Measurements from ENCODE around the gene BRINP2. TPM values are rescaled to one million over a fixed set of nuclear protein-coding genes. Genes with fewer than 3 reads are reported as not detected.

The BRINP2 gene
- total RNA-seq, 2 donors from 2014 or later, result not detected

DNA sequence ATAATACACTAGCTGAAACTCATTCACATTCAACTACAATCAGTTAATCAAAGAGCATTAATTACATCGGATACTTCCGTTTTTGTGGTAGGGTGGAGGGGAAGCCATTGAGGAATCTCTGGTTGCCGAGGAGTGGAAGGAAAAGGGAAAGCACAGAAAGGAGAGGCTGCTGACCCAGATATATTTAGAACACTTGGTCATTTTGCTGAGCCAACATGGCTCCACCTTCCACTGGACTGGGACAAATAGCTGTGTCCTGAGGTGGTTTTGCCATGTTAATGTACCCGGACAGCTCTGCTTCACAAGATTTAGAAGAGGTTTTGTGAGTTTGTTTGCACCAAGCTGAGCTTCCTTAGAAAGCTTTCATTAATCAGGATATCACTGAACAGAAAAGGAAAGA, 32.4 kb upstream of the BRINP2 start:
- Mint-ChIP-seq H3K4me3 (no peak overlapping the region), H3K27me3 (ENCODE audit: insufficient read depth) (peaks cover 9% of the 10 kb centered on the region), H3K4me1 (peaks cover 6% of the 10 kb centered on the region), H3K36me3 (ENCODE audit: low read depth) (no peaks in the 10 kb centered on the region), H3K27ac (no peak overlapping the region), H3K9me3 (no peaks in the 10 kb centered on the region)
- H3K36me3 ChIP-seq (ENCODE audit: control insufficient read depth, insufficient read depth, low read length), result no peaks in the 10 kb centered on the region
- H3K9me3 ChIP-seq (ENCODE audit: control insufficient read depth, low read length), result no peaks in the 10 kb centered on the region
- DNase-seq, result no peak
- H3K4me1 ChIP-seq (ENCODE audit: control insufficient read depth, insufficient read depth, low read length), result no peaks in the 10 kb centered on the region
- no peak overlapping the region for H3K9ac ChIP-seq (ENCODE audit: extremely low read depth, low read length, poor library complexity, severe bottlenecking)
- H3K27ac ChIP-seq (ENCODE audit: low read depth, low read length), result no peak overlapping the region
- no peak overlapping the region for H3K4me3 ChIP-seq (ENCODE audit: low read length)
- 90 to 95% methylated on average over 2 to 4 of the region's 4 CpGs for WGBS, 2 experiments (ENCODE audit: insufficient coverage in 1 of 2, insufficient read length in 1 of 2)
- TF ChIP-seq, protein P1, sequence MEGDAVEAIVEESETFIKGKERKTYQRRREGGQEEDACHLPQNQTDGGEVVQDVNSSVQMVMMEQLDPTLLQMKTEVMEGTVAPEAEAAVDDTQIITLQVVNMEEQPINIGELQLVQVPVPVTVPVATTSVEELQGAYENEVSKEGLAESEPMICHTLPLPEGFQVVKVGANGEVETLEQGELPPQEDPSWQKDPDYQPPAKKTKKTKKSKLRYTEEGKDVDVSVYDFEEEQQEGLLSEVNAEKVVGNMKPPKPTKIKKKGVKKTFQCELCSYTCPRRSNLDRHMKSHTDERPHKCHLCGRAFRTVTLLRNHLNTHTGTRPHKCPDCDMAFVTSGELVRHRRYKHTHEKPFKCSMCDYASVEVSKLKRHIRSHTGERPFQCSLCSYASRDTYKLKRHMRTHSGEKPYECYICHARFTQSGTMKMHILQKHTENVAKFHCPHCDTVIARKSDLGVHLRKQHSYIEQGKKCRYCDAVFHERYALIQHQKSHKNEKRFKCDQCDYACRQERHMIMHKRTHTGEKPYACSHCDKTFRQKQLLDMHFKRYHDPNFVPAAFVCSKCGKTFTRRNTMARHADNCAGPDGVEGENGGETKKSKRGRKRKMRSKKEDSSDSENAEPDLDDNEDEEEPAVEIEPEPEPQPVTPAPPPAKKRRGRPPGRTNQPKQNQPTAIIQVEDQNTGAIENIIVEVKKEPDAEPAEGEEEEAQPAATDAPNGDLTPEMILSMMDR (conservative IDR thresholded peaks at IDR 0.05), result no peak
- H3K27me3 ChIP-seq (ENCODE audit: control insufficient read depth, insufficient read depth, low read length, poor library complexity, severe bottlenecking), result no peaks in the 10 kb centered on the region

DNA sequence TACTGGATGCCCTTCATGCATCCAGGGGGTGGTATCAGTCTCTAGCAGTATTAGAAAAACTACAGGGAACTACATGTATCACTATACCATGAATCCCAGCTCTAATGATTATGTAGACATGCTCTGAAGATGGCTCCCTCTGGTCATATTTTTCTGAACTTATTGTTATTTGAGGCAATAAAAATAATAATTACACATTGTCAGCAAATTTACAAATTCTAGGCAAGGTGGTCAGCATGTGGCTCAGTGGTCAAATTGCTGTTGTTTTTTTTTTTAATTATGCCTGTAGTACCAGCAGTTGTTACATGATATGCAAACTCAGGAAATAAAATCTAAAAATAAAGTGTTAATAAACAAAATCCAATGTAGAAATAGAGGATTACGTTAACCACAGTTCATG, 28.7 kb upstream of the BRINP2 start:
- Mint-ChIP-seq H3K27me3 (ENCODE audit: insufficient read depth) (peaks cover 4% of the 10 kb centered on the region), H3K4me1 (no peaks in the 10 kb centered on the region), H3K4me3 (no peak overlapping the region), H3K9me3 (no peaks in the 10 kb centered on the region), H3K36me3 (ENCODE audit: low read depth) (no peaks in the 10 kb centered on the region), H3K27ac (no peak overlapping the region)
- no peaks in the 10 kb centered on the region for H3K27me3 ChIP-seq (ENCODE audit: control insufficient read depth, insufficient read depth, low read length, poor library complexity, severe bottlenecking)
- H3K9ac ChIP-seq (ENCODE audit: extremely low read depth, low read length, poor library complexity, severe bottlenecking), result no peak overlapping the region
- H3K9me3 ChIP-seq (ENCODE audit: control insufficient read depth, low read length), result no peaks in the 10 kb centered on the region
- WGBS, 2 experiments (ENCODE audit: insufficient coverage in 1 of 2, insufficient read length in 1 of 2), result 89% methylated on average over 1 of the region's 1 CpG; no CpG with 5 or more reads in 1 of the 2 experiments
- TF ChIP-seq, protein P1 (conservative IDR thresholded peaks at IDR 0.05), result no peak
- H3K4me3 ChIP-seq (ENCODE audit: low read length), result no peak overlapping the region
- DNase-seq, result no peak
- no peak overlapping the region for H3K27ac ChIP-seq (ENCODE audit: low read depth, low read length)
- no peaks in the 10 kb centered on the region for H3K36me3 ChIP-seq (ENCODE audit: control insufficient read depth, insufficient read depth, low read length)
- no peaks in the 10 kb centered on the region for H3K4me1 ChIP-seq (ENCODE audit: control insufficient read depth, insufficient read depth, low read length)

DNA sequence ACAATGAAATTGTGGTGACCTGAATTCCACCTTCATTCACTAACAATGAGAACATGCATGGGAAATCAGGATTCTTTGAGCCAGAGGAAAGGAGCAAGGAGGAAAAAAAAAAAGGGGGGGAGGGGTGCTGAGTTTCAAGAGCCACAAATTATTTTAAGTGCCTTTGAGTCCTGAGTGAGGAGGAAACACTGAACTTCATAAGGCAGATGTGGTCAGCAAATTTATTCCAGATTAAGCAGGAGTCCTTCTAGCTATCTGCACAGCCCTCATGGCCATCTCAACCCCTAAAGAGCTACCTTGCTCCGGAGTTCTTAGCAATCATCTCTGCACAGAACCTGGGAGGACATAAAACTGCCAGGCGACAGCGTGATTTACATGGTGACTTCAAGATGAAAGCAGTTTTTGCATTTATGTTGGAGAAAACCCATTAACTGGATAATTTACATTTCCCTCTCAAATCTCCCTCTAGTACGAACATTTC, 27.9 kb upstream of the BRINP2 start:
- TF ChIP-seq, protein P1 (conservative IDR thresholded peaks at IDR 0.05), result no peak
- peaks cover 4% of the 10 kb centered on the region for H3K27me3 Mint-ChIP-seq (ENCODE audit: insufficient read depth)
- no peak overlapping the region for H3K27ac Mint-ChIP-seq
- Histone ChIP-seq H3K9me3 (ENCODE audit: control insufficient read depth, low read length) (no peaks in the 10 kb centered on the region), H3K27ac (ENCODE audit: low read depth, low read length) (no peak overlapping the region), H3K27me3 (ENCODE audit: control insufficient read depth, insufficient read depth, low read length, poor library complexity, severe bottlenecking) (no peaks in the 10 kb centered on the region), H3K4me3 (ENCODE audit: low read length) (no peak overlapping the region), H3K4me1 (ENCODE audit: control insufficient read depth, insufficient read depth, low read length) (no peaks in the 10 kb centered on the region), H3K36me3 (ENCODE audit: control insufficient read depth, insufficient read depth, low read length) (no peaks in the 10 kb centered on the region), H3K9ac (ENCODE audit: extremely low read depth, low read length, poor library complexity, severe bottlenecking) (no peak overlapping the region)
- H3K4me3 Mint-ChIP-seq, result no peak overlapping the region
- no peaks in the 10 kb centered on the region for H3K36me3 Mint-ChIP-seq (ENCODE audit: low read depth)
- no peaks in the 10 kb centered on the region for H3K4me1 Mint-ChIP-seq
- DNase-seq, result no peak
- H3K9me3 Mint-ChIP-seq, result no peaks in the 10 kb centered on the region
- 90 to 92% methylated on average over 3 to 4 of the region's 4 CpGs for WGBS, 2 experiments (ENCODE audit: insufficient coverage in 1 of 2, insufficient read length in 1 of 2)
